Fibroblast of villous mesenchyme (primary cell): ENCODE results near the gene YPEL5. TPM values are rescaled to one million over a fixed set of nuclear protein-coding genes. Genes with fewer than 3 reads are reported as not detected.

Experiments used
- DNase-seq: peaks from one replicate; pipeline ENCODE4 v3.0.0-alpha.2; 2010; ENCODE audit warnings: low read depth
- H3K4me3 ChIP-seq: 2 replicates; pipeline ENCODE4 v1.5.1; 2011; ENCODE audit warnings: low read depth, mild to moderate bottlenecking, low read length
- total RNA-seq: library from RNA; depleted of rRNA; stranded (reverse); fragments of >200 nt; gene quantifications from 2 replicates; pipeline ENCODE4 v1.2.3, GENCODE V29; 2012
- TF ChIP-seq, protein P1 (sequence below): IDR thresholded peaks from 2 replicates; pipeline ENCODE4 v1.5.1; 2012; ENCODE audit warnings: low read depth, mild to moderate bottlenecking, low read length; ENCODE audit not compliant: insufficient read depth

YPEL5 gene
- total RNA-seq, 1 donor: 66.1 TPM

GRCh38 chr2:30179536-30179935 lies 32.7 kb downstream of the YPEL5 start:
- TF ChIP-seq, protein P1, sequence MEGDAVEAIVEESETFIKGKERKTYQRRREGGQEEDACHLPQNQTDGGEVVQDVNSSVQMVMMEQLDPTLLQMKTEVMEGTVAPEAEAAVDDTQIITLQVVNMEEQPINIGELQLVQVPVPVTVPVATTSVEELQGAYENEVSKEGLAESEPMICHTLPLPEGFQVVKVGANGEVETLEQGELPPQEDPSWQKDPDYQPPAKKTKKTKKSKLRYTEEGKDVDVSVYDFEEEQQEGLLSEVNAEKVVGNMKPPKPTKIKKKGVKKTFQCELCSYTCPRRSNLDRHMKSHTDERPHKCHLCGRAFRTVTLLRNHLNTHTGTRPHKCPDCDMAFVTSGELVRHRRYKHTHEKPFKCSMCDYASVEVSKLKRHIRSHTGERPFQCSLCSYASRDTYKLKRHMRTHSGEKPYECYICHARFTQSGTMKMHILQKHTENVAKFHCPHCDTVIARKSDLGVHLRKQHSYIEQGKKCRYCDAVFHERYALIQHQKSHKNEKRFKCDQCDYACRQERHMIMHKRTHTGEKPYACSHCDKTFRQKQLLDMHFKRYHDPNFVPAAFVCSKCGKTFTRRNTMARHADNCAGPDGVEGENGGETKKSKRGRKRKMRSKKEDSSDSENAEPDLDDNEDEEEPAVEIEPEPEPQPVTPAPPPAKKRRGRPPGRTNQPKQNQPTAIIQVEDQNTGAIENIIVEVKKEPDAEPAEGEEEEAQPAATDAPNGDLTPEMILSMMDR: no peak
- H3K4me3 ChIP-seq: no peak overlapping the region

DNA sequence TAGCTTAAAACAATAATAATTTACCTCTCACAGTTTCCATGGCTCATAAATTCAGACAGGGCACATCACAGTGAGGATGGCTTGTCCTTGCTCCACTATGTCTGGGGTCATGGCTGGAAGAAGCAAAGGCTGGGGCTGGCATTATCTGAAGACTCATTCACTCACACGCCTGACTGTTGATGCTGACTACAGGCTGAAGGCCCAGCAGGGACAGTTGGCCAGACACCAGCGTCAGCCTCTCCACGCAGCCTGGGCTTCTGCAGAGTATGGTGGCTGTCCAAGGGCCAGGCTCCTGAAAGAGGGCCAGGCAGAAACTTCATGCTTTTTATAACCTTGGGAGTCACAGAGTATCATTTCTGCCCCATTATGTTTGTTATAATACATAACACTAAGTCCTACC lies 33.4 kb downstream of the YPEL5 start:
- TF ChIP-seq, protein P1: no peak
- no peak overlapping the region for H3K4me3 ChIP-seq
- DNase-seq: no peak

More at GRCh38 chr2:30179536-30179935, 32.7 kb downstream of the YPEL5 start:
- DNase-seq: no peak

DNA sequence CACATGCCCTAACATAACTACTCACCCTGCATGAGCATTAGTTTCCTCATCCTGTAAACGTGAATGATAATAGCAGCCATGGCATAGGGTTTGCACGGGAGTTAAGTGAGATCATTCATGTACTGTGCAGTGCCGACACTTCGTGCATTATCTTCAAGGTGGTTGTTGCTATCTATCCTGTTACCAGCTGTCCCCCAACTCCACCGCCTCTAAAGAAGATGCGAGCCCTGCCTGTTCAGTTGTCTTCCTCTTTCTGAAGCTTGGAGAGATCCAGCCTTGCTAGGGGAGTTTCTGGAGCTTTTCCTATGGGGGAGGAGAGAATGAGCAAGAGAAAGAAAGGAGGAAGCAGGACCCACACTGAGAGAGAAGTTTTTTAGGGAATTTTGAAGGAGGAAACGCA lies 34.4 kb downstream of the YPEL5 start:
- TF ChIP-seq, protein P1: no peak
- no peak for DNase-seq
- H3K4me3 ChIP-seq: no peak overlapping the region

GRCh38 chr2:30184035-30184434 lies 37.2 kb downstream of the YPEL5 start:
- no peak overlapping the region for H3K4me3 ChIP-seq
- DNase-seq: no peak
- TF ChIP-seq, protein P1: no peak

GRCh38 chr2:30185178-30185577 lies 38.4 kb downstream of the YPEL5 start:
- no peak overlapping the region for H3K4me3 ChIP-seq
- TF ChIP-seq, protein P1: no peak
- peak; percentile 76 for DNase-seq

DNA sequence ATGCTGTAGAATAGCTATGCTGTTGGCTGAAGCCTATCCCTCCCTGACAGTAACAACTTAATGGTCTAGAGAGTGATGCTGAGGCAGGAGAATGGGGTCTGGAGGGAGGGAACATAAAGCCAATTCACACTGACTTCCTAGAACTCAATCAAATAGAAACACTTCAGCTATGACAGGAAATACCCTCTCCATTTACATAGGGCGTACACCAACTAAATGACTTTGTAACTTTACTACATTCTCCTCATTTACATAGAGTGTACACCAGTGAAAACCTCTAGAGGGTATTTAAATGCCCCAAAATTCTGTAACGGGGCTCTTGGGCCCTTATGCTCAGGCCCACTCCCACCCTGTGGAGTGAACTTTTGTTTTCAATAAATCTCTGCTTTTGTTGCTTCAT lies 41.5 kb downstream of the YPEL5 start:
- DNase-seq: no peak
- no peak overlapping the region for H3K4me3 ChIP-seq
- TF ChIP-seq, protein P1: no peak

DNA sequence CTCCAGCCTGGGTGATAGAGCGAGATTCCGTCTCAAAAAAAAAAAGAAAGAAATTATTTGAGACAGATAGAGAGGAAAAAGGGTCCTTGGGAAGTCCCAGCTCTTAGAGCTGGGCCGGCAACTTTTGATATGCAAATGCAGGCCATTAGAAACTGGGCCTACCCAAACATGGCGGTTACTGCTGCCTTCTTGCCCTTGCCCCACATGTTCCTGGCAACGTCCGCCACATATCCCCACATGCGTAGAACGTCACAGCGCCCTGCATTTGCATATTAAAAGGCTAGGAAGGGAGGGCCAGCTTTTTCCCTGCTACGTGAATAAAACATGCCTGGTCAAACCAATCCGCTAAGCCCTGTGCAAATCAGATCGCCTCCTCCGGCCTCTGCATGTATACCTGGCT lies 43.8 kb downstream of the YPEL5 start:
- DNase-seq: no peak
- TF ChIP-seq, protein P1: no peak
- no peak overlapping the region for H3K4me3 ChIP-seq
